GM12878 (cell line): ENCODE data around the gene RANGAP1. TPM values are rescaled to one million over a fixed set of nuclear protein-coding genes. Genes with fewer than 3 reads are reported as not detected.

ENCODE experiments used
- ATAC-seq: fragments of 200-7000 bp; cut with Tn5 transposase; 3 replicates; pipeline ENCODE4 v1.9.1; 2020; ENCODE audit warnings: mild to moderate bottlenecking, moderate library complexity
- BruUV-seq: library from RNA; stranded (reverse); fragments of 400-500 nt; replicated peaks from 2 replicates; lab custom pipeline; 2021; lab: Mats Ljungman, UMichigan
- CTCF ChIA-PET: fragments of 300-600 bp; sonication (Branson Sonifier 250); formaldehyde crosslinking; extraction: SDS; loops from one replicate; lab custom pipeline; 2021; ENCODE audit warnings: inconsistent platforms; lab: Yijun Ruan, JAX
- POLR2A ChIA-PET: fragments of 350-600 bp; formaldehyde crosslinking; extraction: SDS; loops from one replicate; lab custom pipeline; 2021; ENCODE audit warnings: inconsistent platforms; lab: Charles Lee
- RAD21 ChIA-PET: fragments of 300-600 bp; sonication (Branson Sonifier 250); formaldehyde crosslinking; loops from one replicate; lab custom pipeline; 2023; ENCODE audit warnings: antibody characterized with exemption; ENCODE audit not compliant: unreplicated experiment; lab: Charles Lee
- SMC1A ChIA-PET: fragments of 300-600 bp; sonication (Branson Sonifier 250); formaldehyde crosslinking; loops from one replicate; lab custom pipeline; 2023; ENCODE audit not compliant: unreplicated experiment, uncharacterized antibody; lab: Charles Lee
- DNase-seq: peaks from one replicate; pipeline ENCODE4 v3.0.0-alpha.2; 2011; ENCODE audit warnings: low read depth, low spot score
- FAIRE-seq: peaks from 3 replicates; lab custom pipeline; 2011; peaks lifted over from hg19 to GRCh38; lab: Jason Lieb, UNC
- H2AFZ ChIP-seq: 2 replicates; pipeline ENCODE4 v1.6.0; 2011; ENCODE audit warnings: low read depth, low read length, control low read depth; ENCODE audit not compliant: control insufficient read depth
- H3K27ac ChIP-seq: 2 replicates; pipeline ENCODE4 v1.5.1; 2011; ENCODE audit warnings: control low read depth; ENCODE audit not compliant: control insufficient read depth, insufficient read depth
- H3K27me3 ChIP-seq, 2 experiments: replicated peaks in 1 of 2; 2 replicates each; pipeline versions ENCODE4 v1.6.0 to v1.6.1; 2011; ENCODE audit warnings: low read length in 1 of 2; ENCODE audit not compliant: control insufficient read depth in 2 of 2, insufficient read depth in 2 of 2
- H3K36me3 ChIP-seq, 2 experiments: 2 replicates each; pipeline ENCODE4 v1.5.1; 2011; ENCODE audit warnings: low read length in 1 of 2; ENCODE audit not compliant: control insufficient read depth in 2 of 2, insufficient read depth in 2 of 2
- H3K4me1 ChIP-seq: 2 replicates; pipeline ENCODE4 v1.6.1; 2011; ENCODE audit warnings: mild to moderate bottlenecking, low read length, moderate library complexity, mixed read lengths; ENCODE audit not compliant: control insufficient read depth, insufficient read depth
- H3K4me2 ChIP-seq: 2 replicates; pipeline ENCODE4 v1.6.0; 2011; ENCODE audit warnings: control low read depth; ENCODE audit not compliant: control insufficient read depth, insufficient read depth
- H3K4me3 ChIP-seq: fragments of 200-600 bp; sonication (generic); 2 replicates; pipeline ENCODE4 v1.5.1; 2016
- H3K79me2 ChIP-seq: 2 replicates; pipeline ENCODE4 v1.6.0; 2011; ENCODE audit warnings: low read length; ENCODE audit not compliant: control insufficient read depth, insufficient read depth
- H3K9ac ChIP-seq: 2 replicates; pipeline ENCODE4 v1.8.0; 2011; ENCODE audit warnings: low read length, control low read depth, mixed read lengths; ENCODE audit not compliant: control insufficient read depth, insufficient read depth
- H3K9me3 ChIP-seq: replicated peaks from 3 replicates; pipeline ENCODE4 v1.5.1; 2011; ENCODE audit warnings: mild to moderate bottlenecking, low read length; ENCODE audit not compliant: control insufficient read depth, insufficient read depth
- H4K20me1 ChIP-seq: 2 replicates; pipeline ENCODE4 v1.6.0; 2011; ENCODE audit not compliant: control insufficient read depth, insufficient read depth
- ASH2L ChIP-seq: fragments of 300-600, 200-600 bp; sonication (generic); IDR thresholded peaks from 2 replicates; pipeline ENCODE4 v1.6.1; 2017; ENCODE audit warnings: low read depth, mild to moderate bottlenecking, borderline replicate concordance
- BACH1 ChIP-seq: fragments of 450-650 bp; IDR thresholded peaks from 2 replicates; pipeline ENCODE4 v1.6.1; 2017; ENCODE audit warnings: mild to moderate bottlenecking, borderline replicate concordance
- CTCF ChIP-seq, 3 experiments: IDR thresholded peaks in 2 of 3; conservative IDR thresholded peaks in 1 of 3; 2 replicates each; pipeline ENCODE4 v1.5.1; 2011; ENCODE audit warnings: low read depth in 3 of 3, low read length in 3 of 3, mild to moderate bottlenecking in 3 of 3, control low read depth in 2 of 3, moderate library complexity in 2 of 3, inconsistent platforms in 1 of 3, mixed read lengths in 1 of 3; ENCODE audit not compliant: control insufficient read depth in 2 of 3, insufficient read depth in 1 of 3; ENCODE audit errors: extremely low read depth in 1 of 3
- FOXK2 ChIP-seq: fragments of 450-650 bp; IDR thresholded peaks from 2 replicates; pipeline ENCODE4 v1.6.1; 2017; ENCODE audit warnings: mild to moderate bottlenecking, moderate library complexity
- HDAC2 ChIP-seq: fragments of 200-600 bp; sonication (generic); IDR thresholded peaks from 2 replicates; pipeline ENCODE4 v1.6.1; 2017
- IRF3 ChIP-seq: fragments of 450-650 bp; IDR thresholded peaks from 2 replicates; pipeline ENCODE4 v1.6.1; 2014; ENCODE audit warnings: mild to moderate bottlenecking
- MLLT1 ChIP-seq: fragments of 450-650 bp; IDR thresholded peaks from 2 replicates; pipeline ENCODE4 v1.6.1; 2016; ENCODE audit warnings: mild to moderate bottlenecking
- NFIC ChIP-seq: IDR thresholded peaks from 2 replicates; pipeline ENCODE4 v1.6.1; 2012; ENCODE audit warnings: low read depth, mild to moderate bottlenecking, inconsistent platforms, low read length, moderate library complexity
- NRF1 ChIP-seq: conservative IDR thresholded peaks from 2 replicates; pipeline ENCODE4 v1.6.1; 2011; ENCODE audit warnings: mild to moderate bottlenecking, low read depth, low read length, improper control_type of control experiment
- SIX5 ChIP-seq: IDR thresholded peaks from 2 replicates; pipeline ENCODE4 v1.6.1; 2011; ENCODE audit warnings: mild to moderate bottlenecking, low read depth, low read length, moderate library complexity; ENCODE audit not compliant: severe bottlenecking
- SKIL ChIP-seq: fragments of 450-650 bp; IDR thresholded peaks from 2 replicates; pipeline ENCODE4 v1.6.1; 2017; ENCODE audit warnings: mild to moderate bottlenecking, low read depth, inconsistent platforms; ENCODE audit not compliant: poor library complexity, severe bottlenecking
- SMAD1 ChIP-seq: fragments of 450-650 bp; IDR thresholded peaks from 2 replicates; pipeline ENCODE4 v1.6.1; 2018; ENCODE audit warnings: mild to moderate bottlenecking, low read depth; ENCODE audit not compliant: partially characterized antibody
- SP1 ChIP-seq: IDR thresholded peaks from one replicate; pipeline ENCODE4 v1.6.1; 2011; ENCODE audit warnings: low read depth, low read length
- SPI1 ChIP-seq: IDR thresholded peaks from 2 replicates; pipeline ENCODE4 v1.6.1; 2011; ENCODE audit warnings: low read depth, mild to moderate bottlenecking, low read length, moderate library complexity, borderline replicate concordance; ENCODE audit not compliant: insufficient read depth
- WGBS: methylation state at CpG from one replicate; pipeline ENCODE4 v1.1.6; 2016; ENCODE audit warnings: low lambda C conversion rate; ENCODE audit not compliant: insufficient replicate concordance, insufficient coverage; ENCODE audit errors: missing lambda C conversion rate; 5-methylcytosine and 5-hydroxymethylcytosine counted together
- in situ Hi-C: fragments of 300-500 bp; cut with MboI; formaldehyde crosslinking; loops from 9 replicates; pipeline ENCODE4 v1.14.3; 2018; ENCODE audit warnings: mixed read lengths
- intact Hi-C: fragments of 100-400 bp; cut with micrococcal nuclease; formaldehyde crosslinking; loops from one replicate; pipeline ENCODE4 v1.14.2; 2022; ENCODE audit not compliant: unreplicated experiment
- polyA plus RNA-seq, 11 experiments: library from polyadenylated mRNA; depleted of rRNA in 4 of 11; unstranded in 6 of 11; stranded (reverse) in 5 of 11; fragments of >200 nt; fragmentation: Nextera tagmentation in 4 of 11; fragmentation: Illumina TruSeq in 1 of 11; extraction: Ambion mirVana in 4 of 11; extraction: Trizol in 1 of 11; gene quantifications; 1 replicate in 1 of 11; 2 replicates in 10 of 11; pipeline versions ENCODE4 v1.2.1 to v1.2.3, GENCODE V29; 2011 to 2016; ENCODE audit warnings: inconsistent platforms in 2 of 11, missing spikeins in 2 of 11, low read depth in 1 of 11
- total RNA-seq, 4 experiments: library from RNA; depleted of rRNA in 3 of 4; stranded (reverse); fragments of >200 nt in 3 of 4; fragmentation: Illumina TruSeq in 1 of 4; extraction: Trizol in 1 of 4; gene quantifications; 2 replicates each; pipeline versions ENCODE4 v1.2.1 to v1.2.3, GENCODE V29; 2013 to 2021

Gene RANGAP1
- total and polyA plus RNA-seq, 10 of the 15 experiments (the other 5 are each of a cell fraction or from before 2014, with no cell fraction given), result 2.5 to 109 (median 60.2) TPM

- TF ChIP-seq CTCF (IDR thresholded peaks at IDR 0.05 in 2 of 3, conservative IDR thresholded peaks at IDR 0.05 in 1 of 3; ENCODE audit: control insufficient read depth in 2 of 3, extremely low read depth in 1 of 3, insufficient read depth in 1 of 3, low read depth in 3 of 3, low read length in 3 of 3) (no peak), HDAC2 (no peak), IRF3 (no peak), SIX5 (no peak), NRF1 (no peak)
Measured at GRCh38 chr22:41288245-41288946, 2.4 kb upstream of the RANGAP1 start (continued).

- peak overlapping the region; percentile 51 for H3K4me2 ChIP-seq
- no peaks in the 10 kb centered on the region for H3K27me3 ChIP-seq
- H3K4me1 ChIP-seq, result peaks cover 7% of the 10 kb centered on the region
- ChIA-PET RAD21 (interaction anchor here (0.6 to 2.1 kb wide), 6 partner anchors 15 to 470 kb away, joined by 3 to 12 read pairs (median 6); partner anchors contain the start of genes ACO2, PHF5A, TEF and ZC3H7B), CTCF (interaction anchor here (0.8 to 2.0 kb wide), 7 partner anchors 15 to 364 kb away, joined by 3 to 7 read pairs (median 3); partner anchors contain the start of gene ZC3H7B), SMC1A (interaction anchor here (0.8 to 1.5 kb wide), 5 partner anchors 11 to 364 kb away, joined by 3 to 4 read pairs (median 4); no protein-coding TSS in a partner anchor), POLR2A (interaction anchor here (0.5 to 2.0 kb wide), 8 partner anchors 11 to 465 kb away, joined by 3 to 19 read pairs (median 3); partner anchors contain the start of genes TEF and ZC3H7B)
- FAIRE-seq, result peak; percentile 80
- DNase-seq, result peak; percentile 39
- peak overlapping the region; percentile 73 for H3K9ac ChIP-seq
- no peaks in the 10 kb centered on the region; a peak in 2 of 4 replicates for H3K36me3 ChIP-seq
- peaks cover 25% of the 10 kb centered on the region for H3K79me2 ChIP-seq
- ATAC-seq, result peak; percentile 40
- TSS peak; percentile 97 for BruUV-seq
- in situ Hi-C loops, result no loop called here
- H3K9me3 ChIP-seq, result no peaks in the 10 kb centered on the region
- peak overlapping the region; percentile 66 for H3K27ac ChIP-seq
- intact Hi-C loops, result loop anchor here (1.0 kb wide), 1 partner anchor 95 kb away; the partner anchor contains the start of gene TEF
- 2% methylated on average over 15 of the region's 15 CpGs for WGBS
- peak overlapping the region; percentile 95 for H2AFZ ChIP-seq
- no peaks in the 10 kb centered on the region for H4K20me1 ChIP-seq
- H3K4me3 ChIP-seq, result peak overlapping the region; percentile 70
- 0 out of 2 replicates have a peak, but pooled peaks have one; percentile 21 for TF ChIP-seq NFIC
- peak; percentile 62 for TF ChIP-seq SP1
- TF ChIP-seq BACH1, result 0 out of 2 replicates have a peak, but pooled peaks have one; percentile 39
- peak; percentile 43 for TF ChIP-seq SKIL
- no peak for TF ChIP-seq ASH2L
- TF ChIP-seq MLLT1, result peak; percentile 44; the same call in 1 of the 2 replicates
- peak; percentile 36; the same call in 1 of the 2 replicates for TF ChIP-seq SPI1
- TF ChIP-seq SMAD1, result no peak
- 0 out of 2 replicates have a peak, but pooled peaks have one; percentile 32 for TF ChIP-seq FOXK2
Measured at GRCh38 chr22:41286639-41287091, 678 bp upstream of the RANGAP1 start.
